ENCODE results near the gene SMTNL2. TPM values are rescaled to one million over a fixed set of nuclear protein-coding genes. Genes with fewer than 3 reads are reported as not detected.

SMTNL2 gene
- total RNA-seq, 6 experiments from 2014 or later, result 0.12 to 0.25 (median 0.14) TPM; not detected in 3

DNA sequence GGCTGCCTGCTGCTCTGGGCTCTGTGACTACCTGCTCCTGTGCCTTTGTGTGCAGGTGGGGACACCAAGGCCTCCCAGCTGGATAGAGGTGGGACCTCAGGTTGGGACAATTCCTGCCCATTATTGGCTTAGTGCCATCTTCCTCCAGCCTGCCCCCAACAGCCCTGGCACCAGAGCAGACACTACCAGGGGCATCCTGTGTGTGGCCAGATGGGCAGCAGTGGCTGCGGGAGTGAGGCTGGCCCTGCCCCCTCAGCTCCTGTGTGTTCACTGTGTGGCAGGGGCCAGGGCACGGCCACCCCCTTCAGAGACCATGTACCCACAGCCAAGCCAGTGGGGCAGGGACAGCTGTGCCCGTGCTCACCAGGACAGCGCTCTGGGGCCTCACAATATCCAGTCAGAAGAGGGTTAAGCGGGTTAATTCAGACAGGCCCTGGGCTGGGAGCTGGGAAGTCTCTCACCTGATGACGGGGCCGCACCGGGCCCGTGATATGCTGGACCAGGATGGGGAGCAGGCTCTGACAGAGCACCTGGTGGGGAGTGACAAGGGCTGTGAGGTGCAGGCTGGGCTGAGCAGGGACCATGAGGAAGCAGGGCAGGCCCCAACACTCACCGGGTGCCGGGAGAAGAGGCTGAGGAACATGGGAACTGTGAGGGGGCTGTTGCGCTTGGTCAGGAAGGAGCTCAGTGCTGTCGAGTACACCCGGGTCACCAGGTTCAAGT lies 42.2 kb upstream of the SMTNL2 start:
- ATAC-seq, result no peak
- no CpG with 5 or more reads among the region's 14 CpGs for WGBS (ENCODE audit: insufficient coverage, low coverage, low lambda C conversion rate, missing lambda C conversion rate)

GRCh38 chr17:4542726-4543191 lies 41.6 kb upstream of the SMTNL2 start:
- WGBS (ENCODE audit: insufficient coverage, low coverage, low lambda C conversion rate, missing lambda C conversion rate), result 98% methylated on average over 9 of the region's 19 CpGs

More for the DNA sequence above, 42.2 kb upstream of the SMTNL2 start:
- no peak overlapping the region for H3K27ac ChIP-seq
- no peaks in the 10 kb centered on the region for H3K27me3 ChIP-seq
- DNase-seq, result no peak
- H3K9me3 ChIP-seq, result no peaks in the 10 kb centered on the region
- peaks cover 0 to 38% (median 7%) of the 10 kb centered on the region in 4 donors for H3K36me3 ChIP-seq
- no peak overlapping the region for H3K4me3 ChIP-seq
- intact Hi-C loops (cut with DNase I), result loop anchor here in 1 of 2 donors (10.0 kb wide), 1 partner anchor 117 kb away; no protein-coding TSS in a partner anchor
- no peaks in the 10 kb centered on the region for H3K4me1 ChIP-seq
- TF ChIP-seq CTCF (IDR thresholded peaks at IDR 0.05), result no peak
- TF ChIP-seq POLR2A (IDR thresholded peaks at IDR 0.05), result no peak

GRCh38 chr17:4543557-4544026 lies 40.7 kb upstream of the SMTNL2 start:
- H3K9me3 ChIP-seq, result no peaks in the 10 kb centered on the region
- 75% methylated on average over 10 of the region's 19 CpGs for WGBS (ENCODE audit: insufficient coverage, low coverage, low lambda C conversion rate, missing lambda C conversion rate)
- TF ChIP-seq POLR2A (IDR thresholded peaks at IDR 0.05) (no peak), CTCF (IDR thresholded peaks at IDR 0.05) (no peak)
- peak in 1 of 3 donors; percentile 43 for DNase-seq
- intact Hi-C loops (cut with DNase I), result loop anchor here in 1 of 2 donors (10.0 kb wide), 1 partner anchor 119 kb away; no protein-coding TSS in a partner anchor
- ATAC-seq, result no peak
- no peaks in the 10 kb centered on the region for H3K4me1 ChIP-seq
- no peaks in the 10 kb centered on the region for H3K27me3 ChIP-seq
- no peak overlapping the region for H3K27ac ChIP-seq
- no peak overlapping the region for H3K4me3 ChIP-seq
- peaks cover 0 to 51% (median 10%) of the 10 kb centered on the region in 4 donors for H3K36me3 ChIP-seq

More at GRCh38 chr17:4542726-4543191, 41.6 kb upstream of the SMTNL2 start:
- Histone ChIP-seq H3K4me1 (no peaks in the 10 kb centered on the region), H3K4me3 (no peak overlapping the region), H3K27me3 (no peaks in the 10 kb centered on the region), H3K27ac (no peak overlapping the region), H3K9me3 (no peaks in the 10 kb centered on the region), H3K36me3 (peaks cover 0 to 44% (median 8%) of the 10 kb centered on the region in 4 donors)
- no peak for DNase-seq
- TF ChIP-seq CTCF (IDR thresholded peaks at IDR 0.05), result no peak
- no peak for TF ChIP-seq POLR2A (IDR thresholded peaks at IDR 0.05)
- intact Hi-C loops (cut with DNase I), result loop anchor here in 1 of 2 donors (10.0 kb wide), 1 partner anchor 118 kb away; no protein-coding TSS in a partner anchor
- no peak for ATAC-seq

- WGBS (ENCODE audit: insufficient coverage, low coverage, low lambda C conversion rate, missing lambda C conversion rate), result 85% methylated on average over 5 of the region's 37 CpGs
- no peaks in the 10 kb centered on the region for H3K27me3 ChIP-seq
- DNase-seq (peak in 1 of 3 donors; percentile 46), ATAC-seq (no peak)
- TF ChIP-seq CTCF (IDR thresholded peaks at IDR 0.05) (no peak), POLR2A (IDR thresholded peaks at IDR 0.05) (no peak)
- peaks cover 0 to 53% (median 15%) of the 10 kb centered on the region in 4 donors for H3K36me3 ChIP-seq
- no peaks in the 10 kb centered on the region for H3K9me3 ChIP-seq
- intact Hi-C loops (cut with DNase I), result loop anchor here in 1 of 2 donors (10.0 kb wide), 1 partner anchor 120 kb away; no protein-coding TSS in a partner anchor
- no peak overlapping the region for H3K4me3 ChIP-seq
- H3K4me1 ChIP-seq, result no peaks in the 10 kb centered on the region
- no peak overlapping the region for H3K27ac ChIP-seq
These were observed 40.0 kb upstream of the SMTNL2 start for GRCh38 chr17:4544135-4544950.

Data from right lobe of liver (tissue), 6 donors.